Peyer's patch (tissue), 4 donors: ENCODE data around the gene RPE.

Experiments used
- POLR2A ChIP-seq, 2 donors: fragments of 450-650 bp; IDR thresholded peaks; one replicate each; pipeline ENCODE4 v1.5.1; 2017; ENCODE audit warnings: antibody characterized with exemption in 2 of 2, mild to moderate bottlenecking in 2 of 2, moderate library complexity in 2 of 2
- TF ChIP-seq, protein P1 (sequence below), 6 experiments: fragments of 450-650 bp in 4 of 6; fragments of 200-600 bp in 2 of 6; sonication (generic) in 1 of 6; IDR thresholded peaks; one replicate each; pipeline ENCODE4 v1.5.1; 2017 to 2019; ENCODE audit warnings: antibody characterized with exemption in 6 of 6, mild to moderate bottlenecking in 3 of 6, moderate library complexity in 1 of 6

DNA sequence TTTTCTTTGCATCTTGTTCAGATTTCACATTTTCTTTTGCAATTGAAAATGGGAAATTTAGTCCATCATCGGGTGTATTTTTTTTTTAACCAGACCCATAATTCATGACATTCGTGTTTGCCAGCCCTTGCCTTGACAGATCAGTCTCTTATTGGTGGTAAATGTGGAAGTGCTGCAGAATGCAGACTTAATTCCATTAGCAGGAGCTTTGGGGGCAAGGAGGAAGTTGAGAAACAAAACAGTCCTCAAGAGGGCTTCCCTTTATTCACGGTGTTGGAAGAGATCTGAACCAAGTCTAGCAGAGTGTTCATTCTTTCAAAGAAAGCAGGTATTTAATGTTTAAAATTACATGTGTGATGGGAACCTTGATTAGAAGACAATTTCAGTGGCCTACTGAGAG is 16.6 kb upstream of the RPE start:
- TF ChIP-seq POLR2A (IDR thresholded peaks at IDR 0.05) = no peak
- TF ChIP-seq, protein P1, sequence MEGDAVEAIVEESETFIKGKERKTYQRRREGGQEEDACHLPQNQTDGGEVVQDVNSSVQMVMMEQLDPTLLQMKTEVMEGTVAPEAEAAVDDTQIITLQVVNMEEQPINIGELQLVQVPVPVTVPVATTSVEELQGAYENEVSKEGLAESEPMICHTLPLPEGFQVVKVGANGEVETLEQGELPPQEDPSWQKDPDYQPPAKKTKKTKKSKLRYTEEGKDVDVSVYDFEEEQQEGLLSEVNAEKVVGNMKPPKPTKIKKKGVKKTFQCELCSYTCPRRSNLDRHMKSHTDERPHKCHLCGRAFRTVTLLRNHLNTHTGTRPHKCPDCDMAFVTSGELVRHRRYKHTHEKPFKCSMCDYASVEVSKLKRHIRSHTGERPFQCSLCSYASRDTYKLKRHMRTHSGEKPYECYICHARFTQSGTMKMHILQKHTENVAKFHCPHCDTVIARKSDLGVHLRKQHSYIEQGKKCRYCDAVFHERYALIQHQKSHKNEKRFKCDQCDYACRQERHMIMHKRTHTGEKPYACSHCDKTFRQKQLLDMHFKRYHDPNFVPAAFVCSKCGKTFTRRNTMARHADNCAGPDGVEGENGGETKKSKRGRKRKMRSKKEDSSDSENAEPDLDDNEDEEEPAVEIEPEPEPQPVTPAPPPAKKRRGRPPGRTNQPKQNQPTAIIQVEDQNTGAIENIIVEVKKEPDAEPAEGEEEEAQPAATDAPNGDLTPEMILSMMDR (IDR thresholded peaks at IDR 0.05) = no peak
